AG08396 (cell line): ENCODE results near the gene PFKFB4.
"Not testable (repeated sequence)": the region's sequence is repeated elsewhere in the genome, so short reads cannot be mapped to it uniquely, and the experiment has no call there.

ENCODE experiments used
- DNase-seq: peaks from one replicate; pipeline ENCODE4 v3.0.0; 2012; ENCODE audit warnings: low spot score, mixed read lengths

The PFKFB4 gene

GRCh38 chr3:48530701-48531100 is 25.9 kb downstream of the PFKFB4 start:
- not testable (repeated sequence) for DNase-seq

GRCh38 chr3:48528754-48529153 is 27.8 kb downstream of the PFKFB4 start:
- no peak for DNase-seq

GRCh38 chr3:48528048-48528447 is 28.6 kb downstream of the PFKFB4 start:
- DNase-seq = no peak

GRCh38 chr3:48524970-48525369 is 31.6 kb downstream of the PFKFB4 start:
- no peak for DNase-seq

- no peak for DNase-seq
These were observed 35.0 kb downstream of the PFKFB4 start for GRCh38 chr3:48521635-48522034.

- DNase-seq = no peak
These were observed 37.3 kb downstream of the PFKFB4 start for GRCh38 chr3:48519277-48519643.

- no peak for DNase-seq
These were observed 37.8 kb downstream of the PFKFB4 start for GRCh38 chr3:48518638-48519276.

- DNase-seq = no peak
These were observed 38.5 kb downstream of the PFKFB4 start for GRCh38 chr3:48518069-48518468.

- no peak for DNase-seq
These were observed 40.0 kb downstream of the PFKFB4 start for GRCh38 chr3:48516571-48516970.

- DNase-seq = no peak
These were observed 42.0 kb downstream of the PFKFB4 start for GRCh38 chr3:48514431-48515227.

- no peak for DNase-seq
These were observed 45.1 kb downstream of the PFKFB4 start for GRCh38 chr3:48511551-48511950.

- peak; percentile 60 for DNase-seq
These were observed 49.1 kb downstream of the PFKFB4 start for GRCh38 chr3:48507256-48508061.

GRCh38 chr3:48505968-48506504 is 50.6 kb downstream of the PFKFB4 start:
- DNase-seq = no peak

GRCh38 chr3:48505146-48505545 is 51.5 kb downstream of the PFKFB4 start:
- DNase-seq = no peak

- DNase-seq = peak; percentile 87
These were observed 52.3 kb downstream of the PFKFB4 start, which contains the start of gene SHISA5 for GRCh38 chr3:48504051-48504946. Gene SHISA5 (minus strand): TSS chr3:48504174. CDS start chr3:48504094, 80 bp downstream.

GRCh38 chr3:48503401-48504050 is 53.1 kb downstream of the PFKFB4 start:
- DNase-seq = peak; percentile 75

- no peak for DNase-seq
These were observed 53.9 kb downstream of the PFKFB4 start for GRCh38 chr3:48502728-48503168.

- DNase-seq = no peak
These were observed 54.5 kb downstream of the PFKFB4 start for GRCh38 chr3:48502121-48502520.

GRCh38 chr3:48501196-48501595 is 55.4 kb downstream of the PFKFB4 start:
- DNase-seq = no peak

GRCh38 chr3:48500656-48501055 is 55.9 kb downstream of the PFKFB4 start:
- DNase-seq = no peak

- DNase-seq = no peak
These were observed 63.5 kb downstream of the PFKFB4 start for GRCh38 chr3:48493203-48493501.
